Measurements from ENCODE around the gene MARCHF9. TPM values are rescaled to one million over a fixed set of nuclear protein-coding genes. Genes with fewer than 3 reads are reported as not detected.
"Not testable (repeated sequence)": the region's sequence is repeated elsewhere in the genome, so short reads cannot be mapped to it uniquely, and the experiment has no call there.

The MARCHF9 gene
- total RNA-seq, 1 donor from 2014 or later: 8.1 TPM

DNA sequence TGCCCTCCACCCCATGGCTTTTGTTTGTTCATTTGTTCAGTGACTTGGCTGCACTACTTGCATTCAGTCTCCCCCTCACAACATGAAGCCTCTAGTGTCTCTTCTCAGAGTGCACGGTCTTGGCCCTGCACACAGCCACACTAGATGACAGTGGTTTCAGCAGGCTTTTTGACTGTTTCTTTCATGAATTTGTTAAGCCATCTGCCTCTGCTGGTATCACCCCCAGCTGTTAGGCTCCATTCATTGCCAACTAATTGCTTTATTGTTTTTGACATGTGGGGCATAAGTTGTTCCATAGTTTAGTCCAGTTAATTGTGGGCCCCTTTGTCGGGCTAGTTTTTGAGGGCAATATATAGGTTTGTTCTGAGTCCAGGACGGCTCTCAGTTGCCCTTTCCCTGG, 42.2 kb upstream of the MARCHF9 start:
- TF ChIP-seq EZH2phosphoT487 (IDR thresholded peaks at IDR 0.05) (no peak), EZH2 (IDR thresholded peaks at IDR 0.05) (no peak)
- TF ChIP-seq, protein P1, sequence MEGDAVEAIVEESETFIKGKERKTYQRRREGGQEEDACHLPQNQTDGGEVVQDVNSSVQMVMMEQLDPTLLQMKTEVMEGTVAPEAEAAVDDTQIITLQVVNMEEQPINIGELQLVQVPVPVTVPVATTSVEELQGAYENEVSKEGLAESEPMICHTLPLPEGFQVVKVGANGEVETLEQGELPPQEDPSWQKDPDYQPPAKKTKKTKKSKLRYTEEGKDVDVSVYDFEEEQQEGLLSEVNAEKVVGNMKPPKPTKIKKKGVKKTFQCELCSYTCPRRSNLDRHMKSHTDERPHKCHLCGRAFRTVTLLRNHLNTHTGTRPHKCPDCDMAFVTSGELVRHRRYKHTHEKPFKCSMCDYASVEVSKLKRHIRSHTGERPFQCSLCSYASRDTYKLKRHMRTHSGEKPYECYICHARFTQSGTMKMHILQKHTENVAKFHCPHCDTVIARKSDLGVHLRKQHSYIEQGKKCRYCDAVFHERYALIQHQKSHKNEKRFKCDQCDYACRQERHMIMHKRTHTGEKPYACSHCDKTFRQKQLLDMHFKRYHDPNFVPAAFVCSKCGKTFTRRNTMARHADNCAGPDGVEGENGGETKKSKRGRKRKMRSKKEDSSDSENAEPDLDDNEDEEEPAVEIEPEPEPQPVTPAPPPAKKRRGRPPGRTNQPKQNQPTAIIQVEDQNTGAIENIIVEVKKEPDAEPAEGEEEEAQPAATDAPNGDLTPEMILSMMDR (IDR thresholded peaks at IDR 0.05): no peak
- no peak overlapping the region for H3K27ac ChIP-seq
- H3K36me3 ChIP-seq: no peaks in the 10 kb centered on the region
- DNase-seq (ENCODE audit: low spot score): peak; percentile 16
- no peak overlapping the region for H3K27ac Mint-ChIP-seq
- H3K4me1 ChIP-seq: no peaks in the 10 kb centered on the region
- no peaks in the 10 kb centered on the region for H3K9me3 Mint-ChIP-seq
- no peaks in the 10 kb centered on the region for H3K79me2 ChIP-seq (ENCODE audit: low read depth)
- peaks cover 6% of the 10 kb centered on the region for H3F3A ChIP-seq (ENCODE audit: low read depth)
- no peak overlapping the region for H2AFZ ChIP-seq (replicated peaks)
- peaks cover 2% of the 10 kb centered on the region for H3K27me3 Mint-ChIP-seq (ENCODE audit: insufficient read depth, low read depth)
- no peak overlapping the region for H3K9ac ChIP-seq
- no peaks in the 10 kb centered on the region for H3K4me1 Mint-ChIP-seq
- no peaks in the 10 kb centered on the region for H3K9me3 ChIP-seq (ENCODE audit: low read depth)
- H4K20me1 ChIP-seq (ENCODE audit: low read depth): no peaks in the 10 kb centered on the region
- H3K27me3 ChIP-seq: no peaks in the 10 kb centered on the region
- H3K4me3 ChIP-seq: no peak overlapping the region
- H3K4me2 ChIP-seq: peak overlapping the region; percentile 11
- no peak overlapping the region for H3K4me3 Mint-ChIP-seq
- peaks cover 10% of the 10 kb centered on the region for H3K36me3 Mint-ChIP-seq

DNA sequence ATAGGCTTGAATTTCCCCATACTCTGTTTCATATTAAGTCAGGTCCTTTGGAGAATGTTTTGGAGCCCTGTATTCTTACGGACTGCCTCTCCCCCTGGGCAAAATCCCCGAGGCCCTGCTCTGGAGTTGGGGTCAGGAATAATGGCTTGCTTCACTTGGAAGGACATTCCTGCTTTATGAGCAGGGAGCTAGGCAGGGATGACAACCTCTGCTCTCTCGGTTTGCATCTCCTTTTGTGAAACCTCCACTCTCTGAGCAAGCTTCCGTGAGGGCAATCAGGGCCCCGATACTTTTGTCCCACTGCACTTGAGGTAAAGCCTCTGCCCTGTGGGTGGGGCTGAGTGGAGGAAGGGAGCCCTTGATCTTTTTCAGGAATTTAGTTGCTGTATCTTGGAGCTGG, 41.7 kb upstream of the MARCHF9 start:
- Histone ChIP-seq H4K20me1 (ENCODE audit: low read depth) (no peaks in the 10 kb centered on the region), H3K4me3 (no peak overlapping the region), H3K27me3 (no peaks in the 10 kb centered on the region), H3K9me3 (ENCODE audit: low read depth) (no peaks in the 10 kb centered on the region), H3K79me2 (ENCODE audit: low read depth) (no peaks in the 10 kb centered on the region), H3F3A (ENCODE audit: low read depth) (peaks cover 6% of the 10 kb centered on the region), H3K4me1 (no peaks in the 10 kb centered on the region), H3K27ac (no peak overlapping the region), H3K9ac (no peak overlapping the region), H3K4me2 (peak overlapping the region; percentile 11), H2AFZ (replicated peaks) (no peak overlapping the region), H3K36me3 (no peaks in the 10 kb centered on the region)
- H3K27me3 Mint-ChIP-seq (ENCODE audit: insufficient read depth, low read depth): peaks cover 2% of the 10 kb centered on the region
- TF ChIP-seq EZH2 (IDR thresholded peaks at IDR 0.05): no peak
- TF ChIP-seq EZH2phosphoT487 (IDR thresholded peaks at IDR 0.05): no peak
- TF ChIP-seq, protein P1 (IDR thresholded peaks at IDR 0.05): no peak
- H3K9me3 Mint-ChIP-seq: no peaks in the 10 kb centered on the region
- peaks cover 10% of the 10 kb centered on the region for H3K36me3 Mint-ChIP-seq
- no peak overlapping the region for H3K4me3 Mint-ChIP-seq
- no peak for DNase-seq (ENCODE audit: low spot score)
- H3K4me1 Mint-ChIP-seq: no peaks in the 10 kb centered on the region
- no peak overlapping the region for H3K27ac Mint-ChIP-seq

DNA sequence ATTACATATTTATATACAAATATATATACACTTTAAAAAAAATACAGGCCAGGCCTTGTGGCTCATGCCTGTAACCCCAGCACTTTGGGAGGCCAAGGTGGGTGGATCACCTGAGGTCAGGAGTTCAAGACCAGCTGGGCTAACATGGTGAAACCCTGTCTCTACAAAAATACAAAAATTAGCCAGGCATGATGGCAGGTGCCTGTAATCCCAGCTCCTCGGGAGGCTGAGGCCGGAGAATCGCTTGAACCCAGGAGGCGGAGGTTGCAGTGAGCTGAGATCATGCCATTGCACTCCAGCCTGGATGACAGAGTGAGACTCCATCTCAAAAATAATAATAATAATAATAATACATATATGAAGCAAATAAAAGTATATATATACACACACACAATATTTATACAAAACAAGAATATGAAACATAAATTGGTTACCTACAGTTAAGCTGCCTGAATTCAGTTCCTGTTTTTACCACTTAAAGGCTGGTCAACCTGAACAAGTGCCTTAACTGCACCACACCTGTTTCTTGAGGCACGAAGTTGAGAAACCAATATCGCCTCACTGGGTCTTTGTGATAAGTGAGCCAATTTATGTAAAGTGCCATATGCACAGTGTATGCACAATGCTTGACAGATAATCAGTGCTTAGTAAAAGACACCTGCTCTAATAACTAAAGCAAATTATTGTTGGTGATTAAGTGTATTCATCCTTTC, 39.7 kb upstream of the MARCHF9 start:
- H2AFZ ChIP-seq (replicated peaks); H3K4me1 Mint-ChIP-seq; H3K4me3 ChIP-seq; DNase-seq (ENCODE audit: low spot score); H3K27ac ChIP-seq; H3K79me2 ChIP-seq (ENCODE audit: low read depth); H3K9ac ChIP-seq; H3K9me3 ChIP-seq (ENCODE audit: low read depth); H4K20me1 ChIP-seq (ENCODE audit: low read depth); H3K4me3 Mint-ChIP-seq; H3K27ac Mint-ChIP-seq; H3K27me3 Mint-ChIP-seq (ENCODE audit: insufficient read depth, low read depth); H3K4me2 ChIP-seq; H3K36me3 ChIP-seq; H3K9me3 Mint-ChIP-seq; H3K27me3 ChIP-seq; H3K4me1 ChIP-seq; H3F3A ChIP-seq (ENCODE audit: low read depth): not testable (repeated sequence)
- peaks cover 16% of the 10 kb centered on the region for H3K36me3 Mint-ChIP-seq

DNA sequence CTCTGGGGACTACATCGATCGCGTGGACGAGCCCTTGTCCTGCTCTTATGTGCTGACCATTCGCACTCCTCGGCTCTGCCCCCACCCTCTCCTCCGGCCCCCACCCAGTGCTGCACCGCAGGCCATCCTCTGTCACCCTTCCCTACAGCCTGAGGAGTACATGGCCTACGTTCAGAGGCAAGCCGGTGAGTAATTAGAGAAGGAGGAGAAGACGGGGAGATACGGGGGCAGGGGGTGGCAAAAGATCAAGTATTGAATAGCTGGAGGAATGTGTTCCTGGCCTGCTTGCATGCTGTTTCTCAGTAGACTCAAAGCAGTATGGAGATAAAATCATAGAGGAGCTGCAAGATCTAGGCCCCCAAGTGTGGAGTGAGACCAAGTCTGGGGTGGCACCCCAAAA, 39.1 kb upstream of the MARCHF9 start:
- Mint-ChIP-seq H3K27me3 (ENCODE audit: insufficient read depth, low read depth) (peaks cover 2% of the 10 kb centered on the region), H3K36me3 (peaks cover 16% of the 10 kb centered on the region), H3K4me1 (no peaks in the 10 kb centered on the region), H3K9me3 (no peaks in the 10 kb centered on the region), H3K4me3 (no peak overlapping the region), H3K27ac (no peak overlapping the region)
- no peak overlapping the region for H3K27ac ChIP-seq
- no peaks in the 10 kb centered on the region for H3K36me3 ChIP-seq
- H4K20me1 ChIP-seq (ENCODE audit: low read depth): no peaks in the 10 kb centered on the region
- H3K79me2 ChIP-seq (ENCODE audit: low read depth): no peaks in the 10 kb centered on the region
- H3K9me3 ChIP-seq (ENCODE audit: low read depth): no peaks in the 10 kb centered on the region
- no peak overlapping the region for H3K4me2 ChIP-seq
- TF ChIP-seq EZH2 (IDR thresholded peaks at IDR 0.05) (no peak), EZH2phosphoT487 (IDR thresholded peaks at IDR 0.05) (no peak)
- TF ChIP-seq, protein P1 (IDR thresholded peaks at IDR 0.05): no peak
- no peak overlapping the region for H3K4me3 ChIP-seq
- no peaks in the 10 kb centered on the region for H3K4me1 ChIP-seq
- H3K27me3 ChIP-seq: no peaks in the 10 kb centered on the region
- no peak for DNase-seq (ENCODE audit: low spot score)
- H2AFZ ChIP-seq (replicated peaks): no peak overlapping the region
- H3F3A ChIP-seq (ENCODE audit: low read depth): peaks cover 6% of the 10 kb centered on the region
- no peak overlapping the region for H3K9ac ChIP-seq
